HG03571 (cell line): Measurements from ENCODE around the gene IRF7.

Experiments
- ATAC-seq: cut with Tn5 transposase; IDR thresholded peaks from one replicate; pipeline ENCODE4 v1.9.1; 2021; ENCODE audit not compliant: unreplicated experiment

The IRF7 gene

DNA sequence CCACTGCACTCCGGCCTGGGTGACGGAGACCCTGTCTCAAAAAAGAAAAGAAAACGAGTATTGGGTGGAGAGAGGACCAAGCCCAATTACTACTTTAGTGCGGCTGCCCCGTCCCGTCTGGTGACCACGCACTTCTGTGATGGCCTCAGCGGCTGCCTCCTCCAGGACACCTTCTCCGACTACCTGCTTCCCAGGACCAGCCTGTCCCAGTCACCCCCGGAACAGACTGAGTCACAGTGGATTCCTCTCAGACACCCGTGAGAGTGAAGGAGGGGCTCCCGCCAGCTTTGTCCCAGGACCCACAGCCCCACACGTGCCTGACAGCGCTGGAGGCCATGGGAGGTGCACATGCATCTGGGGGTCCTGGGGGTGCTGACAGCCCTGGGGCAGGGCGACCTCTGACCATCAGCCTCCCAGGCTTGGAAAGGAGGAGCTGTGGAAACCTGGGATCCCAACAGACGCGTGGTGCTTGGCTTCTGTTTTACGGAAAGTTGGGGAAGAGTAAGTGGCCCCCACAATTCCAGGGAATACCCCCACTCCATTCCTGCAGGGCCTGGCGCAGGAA is 26.1 kb upstream of the IRF7 start:
- no peak for ATAC-seq

GRCh38 chr11:640021-640706 is 24.4 kb upstream of the IRF7 start:
- ATAC-seq, result no peak

DNA sequence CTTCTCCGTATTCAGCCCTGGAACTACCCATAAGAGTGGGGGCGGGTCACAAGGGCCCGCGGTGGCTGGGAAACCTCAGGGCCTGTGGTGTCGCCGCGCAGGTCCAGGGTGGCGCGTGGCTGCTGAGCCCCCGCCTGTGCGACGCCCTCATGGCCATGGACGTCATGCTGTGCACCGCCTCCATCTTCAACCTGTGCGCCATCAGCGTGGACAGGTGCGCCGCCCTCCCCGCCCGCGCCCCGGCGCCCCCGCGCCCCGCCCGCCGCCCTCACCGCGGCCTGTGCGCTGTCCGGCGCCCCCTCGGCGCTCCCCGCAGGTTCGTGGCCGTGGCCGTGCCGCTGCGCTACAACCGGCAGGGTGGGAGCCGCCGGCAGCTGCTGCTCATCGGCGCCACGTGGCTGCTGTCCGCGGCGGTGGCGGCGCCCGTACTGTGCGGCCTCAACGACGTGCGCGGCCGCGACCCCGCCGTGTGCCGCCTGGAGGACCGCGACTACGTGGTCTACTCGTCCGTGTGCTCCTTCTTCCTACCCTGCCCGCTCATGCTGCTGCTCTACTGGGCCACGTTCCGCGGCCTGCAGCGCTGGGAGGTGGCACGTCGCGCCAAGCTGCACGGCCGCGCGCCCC is 23.7 kb upstream of the IRF7 start:
- ATAC-seq, result no peak

GRCh38 chr11:638631-639331 is 23.0 kb upstream of the IRF7 start:
- no peak for ATAC-seq

GRCh38 chr11:637593-638521 is 22.1 kb upstream of the IRF7 start:
- ATAC-seq, result no peak

GRCh38 chr11:637333-637592 is 21.5 kb upstream of the IRF7 start:
- ATAC-seq, result no peak

- ATAC-seq, result no peak
These were observed 21.0 kb upstream of the IRF7 start, which contains the start of gene DRD4 for GRCh38 chr11:636511-637332. Gene DRD4 (plus strand): TSS chr11:637269. CDS start chr11:637305, 36 bp downstream.

GRCh38 chr11:635945-636510 is 20.3 kb upstream of the IRF7 start:
- no peak for ATAC-seq

DNA sequence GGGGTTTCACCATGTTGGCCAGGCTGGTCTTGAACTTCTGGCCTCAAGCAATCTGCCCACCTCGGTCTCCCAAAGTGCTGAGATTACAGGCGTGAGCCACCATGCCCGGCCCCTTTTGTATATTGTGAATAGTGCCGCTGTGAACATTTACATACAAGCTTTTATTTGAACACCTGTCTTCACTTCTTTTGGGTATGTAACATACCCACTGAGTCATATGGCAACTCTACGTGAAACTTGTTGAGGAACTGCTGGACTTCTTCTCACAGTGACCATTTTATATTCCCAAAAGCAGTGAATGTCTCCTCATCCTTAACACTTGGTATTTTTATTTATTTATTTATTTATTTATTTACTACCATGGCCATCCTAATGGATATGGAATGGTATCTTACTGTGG is 15.1 kb upstream of the IRF7 start:
- ATAC-seq, result no peak

DNA sequence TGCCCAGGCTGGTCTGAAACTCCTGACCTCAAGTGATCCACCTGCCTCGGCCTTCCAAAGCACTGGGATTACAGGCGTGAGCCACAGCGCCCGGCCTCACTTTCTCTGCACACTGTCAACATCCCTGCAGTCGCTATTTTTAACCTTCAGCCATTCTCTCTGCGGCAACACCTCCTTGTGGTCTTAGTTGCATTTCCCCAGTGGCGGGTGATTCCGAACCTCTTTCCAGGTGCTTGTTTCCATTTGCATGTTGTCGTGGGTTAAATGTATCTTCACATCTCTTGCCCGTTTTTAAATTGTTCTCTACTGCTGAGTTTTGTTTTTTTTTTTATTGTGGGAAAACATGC is 13.5 kb upstream of the IRF7 start:
- no peak for ATAC-seq

DNA sequence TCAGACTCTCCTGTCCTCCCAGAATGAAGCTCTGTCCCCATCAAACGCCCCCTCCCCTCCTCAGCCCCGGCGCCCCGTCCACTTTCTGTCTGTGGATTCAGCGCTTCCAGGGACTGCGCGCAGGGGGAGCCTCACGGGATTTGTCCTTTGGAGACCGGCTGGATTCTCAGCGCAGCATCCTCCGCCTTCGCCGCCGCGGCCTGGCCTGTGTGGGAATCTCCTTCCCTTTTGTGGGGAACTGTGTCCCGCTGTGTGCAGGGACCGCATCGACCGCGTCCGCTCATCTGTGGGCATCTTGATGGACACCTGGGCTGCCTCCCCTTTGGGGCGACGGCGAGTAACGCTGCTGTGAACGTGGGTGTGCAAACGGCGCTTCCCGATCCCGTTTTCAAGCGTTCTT is 12.3 kb upstream of the IRF7 start:
- no peak for ATAC-seq

DNA sequence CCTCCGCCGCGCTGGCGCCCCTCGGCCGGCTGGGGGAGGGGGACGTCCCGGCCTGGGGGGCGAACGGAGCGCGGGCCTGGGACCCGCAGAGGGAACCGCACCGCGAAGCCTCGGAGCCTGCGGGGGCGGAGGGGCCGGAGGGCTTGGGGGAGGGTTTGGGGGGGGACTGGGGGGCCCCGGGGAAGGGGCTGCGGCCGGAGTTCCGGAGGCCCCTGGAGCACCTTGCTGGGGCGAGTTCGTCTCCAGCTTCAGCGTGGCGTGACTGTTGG is 11.5 kb upstream of the IRF7 start:
- no peak for ATAC-seq

DNA sequence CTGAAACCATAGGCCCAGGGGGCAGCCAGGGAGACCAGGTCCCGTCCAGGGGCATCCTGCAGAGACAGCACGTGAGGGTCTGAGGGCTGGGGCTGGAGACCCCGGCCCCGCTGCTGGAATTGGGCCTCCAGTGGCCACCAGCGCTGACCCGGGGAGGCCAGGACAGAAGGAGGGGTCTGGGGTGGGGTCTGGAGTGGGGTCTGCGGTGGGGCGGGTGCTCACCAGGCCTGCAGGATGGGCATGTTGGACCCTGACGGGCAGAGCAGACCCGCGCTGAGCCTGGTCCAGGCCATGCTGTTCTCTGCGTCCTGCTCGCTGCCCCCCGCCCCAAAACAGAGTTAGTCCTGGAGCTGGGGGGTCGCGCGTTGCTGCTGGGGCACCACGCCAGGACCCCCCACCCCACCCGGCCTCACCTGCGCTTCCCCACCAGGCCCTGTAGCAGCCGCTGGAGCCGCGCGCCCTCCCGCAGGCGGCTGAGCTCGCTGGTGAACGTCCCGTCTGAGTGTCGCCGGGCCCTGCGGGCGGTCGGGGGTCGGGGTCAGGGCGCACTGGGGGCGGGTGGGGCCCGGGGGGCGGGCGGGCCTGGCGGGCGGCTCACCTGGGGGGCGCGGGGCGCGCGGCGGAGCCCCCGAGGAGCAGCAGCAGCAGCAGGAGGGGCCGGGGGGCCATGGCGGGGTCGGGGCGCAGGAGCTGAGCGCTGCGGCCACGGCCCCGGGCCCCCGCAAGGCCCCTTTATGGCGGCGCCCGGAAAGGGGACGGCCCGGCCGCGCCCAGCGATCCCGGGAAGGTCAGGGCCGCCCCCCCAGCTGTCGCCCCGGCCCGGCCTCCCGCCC is 10.9 kb upstream of the IRF7 start, which contains the start of gene SCT:
Gene SCT (minus strand): TSS at position 707 of the 833 bp plus-strand sequence. CDS start 38 bp downstream, at position 669.
- ATAC-seq, result no peak

- no peak for ATAC-seq
These were observed 10.0 kb upstream of the IRF7 start for GRCh38 chr11:625636-626268.

DNA sequence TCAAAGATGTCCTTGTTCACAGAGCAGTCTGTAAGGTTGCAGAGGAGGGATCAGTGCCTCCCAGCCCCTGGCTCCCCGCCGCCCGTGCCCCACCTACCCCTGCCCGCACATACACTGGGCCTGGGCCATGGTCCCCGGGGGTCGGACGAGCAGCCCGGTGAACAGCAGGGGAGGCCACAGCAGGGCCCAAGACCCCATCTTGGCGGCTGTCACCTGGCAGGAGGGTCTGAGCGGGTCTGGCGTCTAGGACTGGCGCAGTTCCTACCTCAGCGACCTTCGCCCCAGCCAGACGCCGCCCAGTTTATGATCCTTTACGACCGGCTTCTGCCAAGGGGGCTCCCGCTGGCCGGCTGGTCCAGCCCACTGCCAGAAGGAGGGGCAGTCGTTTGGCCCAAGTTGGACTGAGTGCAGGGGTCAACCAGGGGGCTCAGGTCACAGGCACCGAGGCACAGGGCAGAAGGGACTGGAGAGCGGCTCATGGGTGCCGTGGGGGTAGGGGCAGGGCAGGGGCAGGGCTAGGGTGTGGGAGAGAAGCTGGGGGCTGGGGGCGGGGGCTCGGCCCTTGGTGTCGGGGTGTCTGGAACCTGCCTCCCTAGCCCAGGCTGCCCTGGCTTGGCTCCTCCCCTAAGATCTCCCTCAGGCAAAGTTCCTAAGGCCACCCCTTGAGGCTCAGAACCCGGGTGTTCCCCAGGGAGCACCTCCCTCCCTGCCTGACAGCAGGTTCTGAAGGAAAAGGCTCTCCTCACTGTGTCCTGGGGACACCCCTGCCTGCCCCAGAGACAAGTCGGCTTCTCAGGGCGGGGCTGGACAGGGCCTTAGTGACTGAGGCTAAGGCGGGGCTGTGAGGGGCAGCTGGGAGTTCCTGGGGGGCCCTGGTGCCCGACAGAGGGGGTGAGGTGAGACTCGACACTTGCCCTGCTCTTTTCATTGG is 9.2 kb upstream of the IRF7 start, which contains the start of gene CDHR5:
Gene CDHR5 (minus strand): TSS at position 251 of the 931 bp plus-strand sequence. CDS start 53 bp downstream, at position 198.
- ATAC-seq, result no peak

DNA sequence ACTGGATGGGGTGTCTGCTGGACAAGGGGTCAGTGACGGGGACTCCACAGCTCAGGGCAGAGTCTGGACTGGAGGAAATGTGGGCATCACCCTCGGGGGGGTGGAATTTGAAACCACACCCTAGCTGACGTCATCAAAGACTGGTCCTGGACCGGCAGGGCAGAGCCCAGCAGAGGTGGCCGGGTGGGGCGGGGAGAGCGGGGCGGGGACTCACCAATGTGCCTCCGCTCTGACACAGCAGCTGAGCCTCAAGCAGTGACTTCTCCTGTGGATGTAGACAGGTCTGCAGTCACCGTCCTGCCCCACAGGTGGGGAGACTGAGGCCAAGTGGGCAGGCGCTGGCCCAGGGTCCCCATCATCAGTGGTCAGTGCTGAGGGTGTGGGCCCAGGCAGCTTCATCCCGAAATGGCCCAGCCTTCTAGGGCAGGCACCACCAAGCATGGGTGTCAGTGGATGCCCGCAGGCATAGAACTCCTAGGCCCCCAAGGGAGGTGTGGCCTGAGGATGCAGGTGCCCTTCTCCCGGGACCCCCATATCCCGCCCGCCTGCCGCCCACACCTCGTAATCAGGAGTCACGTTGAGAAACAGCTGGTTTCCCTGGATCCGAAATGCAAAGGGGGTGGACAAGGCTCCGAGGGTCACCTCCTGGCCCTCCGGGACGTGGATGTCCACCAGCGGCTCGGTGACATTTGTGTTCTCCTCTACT is 8.4 kb upstream of the IRF7 start:
- ATAC-seq, result no peak

GRCh38 chr11:623349-623869 is 7.7 kb upstream of the IRF7 start:
- ATAC-seq, result no peak
